HepG2 (cell line): Measurements from ENCODE around the gene DNAJC18. TPM values are rescaled to one million over a fixed set of nuclear protein-coding genes. Genes with fewer than 3 reads are reported as not detected.
"Not testable (repeated sequence)": the region's sequence is repeated elsewhere in the genome, so short reads cannot be mapped to it uniquely, and the experiment has no call there.

Source experiments
- ATAC-seq: fragments of 200-7000 bp; cut with Tn5 transposase; 3 replicates; pipeline ENCODE4 v1.9.1; 2020; ENCODE audit warnings: mild to moderate bottlenecking, moderate library complexity
- BruUV-seq: library from RNA; stranded (reverse); fragments of 400-500 nt; replicated peaks from 2 replicates; lab custom pipeline; 2021; lab: Mats Ljungman, UMichigan
- CTCF ChIA-PET: fragments of 300-600 bp; formaldehyde crosslinking; extraction: SDS; loops from one replicate; lab custom pipeline; 2021; ENCODE audit warnings: low total read pairs, inconsistent platforms, low intra/inter-chr PET ratio; lab: Yijun Ruan, JAX
- POLR2A ChIA-PET: fragments of 350-600 bp; sonication (Branson Sonifier 250); formaldehyde crosslinking; loops from one replicate; lab custom pipeline; 2020; ENCODE audit warnings: antibody characterized with exemption, inconsistent platforms; lab: Yijun Ruan, JAX
- DNase-seq: peaks from one replicate; pipeline ENCODE4 v3.0.0-alpha.2; 2015; ENCODE audit warnings: low spot score
- FAIRE-seq: peaks from 3 replicates; lab custom pipeline; 2011; peaks lifted over from hg19 to GRCh38; lab: Jason Lieb, UNC
- H2AFZ ChIP-seq: one replicate; pipeline ENCODE4 v1.6.1; 2011; ENCODE audit warnings: low read length, inconsistent platforms
- H3K27ac ChIP-seq: fragments of 300-600 bp; 3 replicates; pipeline ENCODE4 v1.8.0; 2011; ENCODE audit warnings: mixed run types, mild to moderate bottlenecking, mixed read lengths, low read length, inconsistent platforms; ENCODE audit not compliant: insufficient read depth; ENCODE audit errors: extremely low read length
- H3K27me3 ChIP-seq, 2 experiments: fragments of 200-600 bp in 1 of 2; 2 replicates in 1 of 2; 3 replicates in 1 of 2; pipeline versions ENCODE4 v1.6.0 to v1.8.0; 2011; ENCODE audit warnings: low read length in 2 of 2, mild to moderate bottlenecking in 2 of 2, moderate library complexity in 2 of 2, inconsistent platforms in 1 of 2; ENCODE audit not compliant: insufficient read depth in 2 of 2, control insufficient read depth in 1 of 2
- H3K36me3 ChIP-seq, 2 experiments: fragments of 200-600 bp in 1 of 2; replicated peaks in 1 of 2; 2 replicates in 1 of 2; 3 replicates in 1 of 2; pipeline versions ENCODE4 v1.5.1 to v1.8.0; 2011; ENCODE audit warnings: low read length in 2 of 2, inconsistent platforms in 1 of 2; ENCODE audit not compliant: insufficient read depth in 2 of 2, control insufficient read depth in 1 of 2
- H3K4me1 ChIP-seq: 2 replicates; pipeline ENCODE4 v1.5.1; 2012; ENCODE audit warnings: low read length, inconsistent platforms; ENCODE audit not compliant: insufficient read depth
- H3K4me2 ChIP-seq: 2 replicates; pipeline ENCODE4 v1.6.0; 2011; ENCODE audit warnings: low read depth, low read length, inconsistent platforms
- H3K4me3 ChIP-seq, 3 experiments: fragments of 200-600 bp in 1 of 3; sonication (generic), shearing (Covaris generic) in 1 of 3; replicated peaks in 1 of 3; 2 replicates each; pipeline ENCODE4 v1.5.1; 2011 to 2016; ENCODE audit warnings: low read length in 3 of 3, inconsistent platforms in 2 of 3, low read depth in 2 of 3, mild to moderate bottlenecking in 2 of 3, control low read depth in 1 of 3, mixed read lengths in 1 of 3; ENCODE audit not compliant: insufficient read depth in 1 of 3
- H3K79me2 ChIP-seq: one replicate; pipeline ENCODE4 v1.6.1; 2011; ENCODE audit warnings: low read length, inconsistent platforms; ENCODE audit not compliant: insufficient read depth
- H3K9ac ChIP-seq: 2 replicates; pipeline ENCODE4 v1.6.0; 2011; ENCODE audit warnings: mild to moderate bottlenecking, low read depth, low read length, inconsistent platforms; ENCODE audit not compliant: insufficient read depth
- H3K9me3 ChIP-seq: 2 replicates; pipeline ENCODE4 v1.5.1; 2012; ENCODE audit warnings: mild to moderate bottlenecking, low read length
- H4K20me1 ChIP-seq: 2 replicates; pipeline ENCODE4 v1.6.0; 2011; ENCODE audit warnings: inconsistent platforms, mild to moderate bottlenecking, low read length, moderate library complexity; ENCODE audit not compliant: insufficient read depth
- CEBPB ChIP-seq: IDR thresholded peaks from 2 replicates; pipeline ENCODE4 v1.6.1; 2011; ENCODE audit warnings: low read depth, low read length, improper control_type of control experiment, borderline replicate concordance
- HOXA5 ChIP-seq: sonication (generic); formaldehyde crosslinking; IDR thresholded peaks from 2 replicates; pipeline ENCODE4 v1.4.0; 2020; ENCODE audit warnings: missing genetic modification reagents
- RBAK ChIP-seq: sonication (generic); formaldehyde crosslinking; IDR thresholded peaks from 2 replicates; pipeline ENCODE4 v1.5.1; 2020; ENCODE audit warnings: mild to moderate bottlenecking, missing genetic modification reagents
- SAP130 ChIP-seq: IDR thresholded peaks from 2 replicates; pipeline ENCODE4 v1.6.1; 2016; ENCODE audit warnings: low read depth
- SIX1 ChIP-seq: sonication (generic); formaldehyde crosslinking; IDR thresholded peaks from 2 replicates; pipeline ENCODE4 v1.4.0; 2020; ENCODE audit warnings: missing genetic modification reagents, borderline replicate concordance
- SPEN ChIP-seq: sonication (generic); formaldehyde crosslinking; IDR thresholded peaks from 2 replicates; pipeline ENCODE4 v1.5.1; 2020; ENCODE audit warnings: low read depth, mild to moderate bottlenecking, missing genetic modification reagents
- TRIM22 ChIP-seq: fragments of 450-650 bp; IDR thresholded peaks from 2 replicates; pipeline ENCODE4 v1.6.1; 2017
- ZNF18 ChIP-seq: sonication (generic); formaldehyde crosslinking; IDR thresholded peaks from 2 replicates; pipeline ENCODE4 v1.8.0; 2022; ENCODE audit warnings: mild to moderate bottlenecking, missing genetic modification reagents; ENCODE audit not compliant: insufficient replicate concordance
- ZNF274 ChIP-seq: sonication (generic); formaldehyde crosslinking; IDR thresholded peaks from 2 replicates; pipeline ENCODE4 v1.5.1; 2020; ENCODE audit warnings: mild to moderate bottlenecking, missing genetic modification reagents
- ZNF329 ChIP-seq: sonication (generic); formaldehyde crosslinking; IDR thresholded peaks from 2 replicates; pipeline ENCODE4 v1.9.0; 2021; ENCODE audit warnings: low read depth, mild to moderate bottlenecking, missing genetic modification reagents
- ZNF556 ChIP-seq: sonication (generic); formaldehyde crosslinking; IDR thresholded peaks from 2 replicates; pipeline ENCODE4 v1.4.0; 2020; ENCODE audit warnings: mild to moderate bottlenecking, missing genetic modification reagents, borderline replicate concordance
- ZNF670 ChIP-seq: sonication (generic); formaldehyde crosslinking; IDR thresholded peaks from 2 replicates; pipeline ENCODE4 v1.8.0; 2022; ENCODE audit warnings: mild to moderate bottlenecking, missing genetic modification reagents, borderline replicate concordance
- WGBS: methylation state at CpG from one replicate; pipeline ENCODE4 v1.1.6; 2017; ENCODE audit warnings: low lambda C conversion rate; 5-methylcytosine and 5-hydroxymethylcytosine counted together
- in situ Hi-C: cut with HindIII; loops from 2 replicates; pipeline ENCODE4 v1.10.0; 2017; ENCODE audit warnings: low pct_unique_long_range_greater_than_20kb; ENCODE audit not compliant: extremely low pct_ligation_motif_present
- intact Hi-C: fragments of 100-400 bp; cut with micrococcal nuclease; formaldehyde crosslinking; loops from one replicate; pipeline ENCODE4 v1.10.0; 2022; ENCODE audit not compliant: unreplicated experiment
- polyA plus RNA-seq, 8 experiments: library from polyadenylated mRNA; depleted of rRNA in 3 of 8; stranded (reverse) in 7 of 8; unstranded in 1 of 8; fragments of >200 nt; fragmentation: Illumina TruSeq in 4 of 8; extraction: Trizol in 4 of 8; gene quantifications; 2 replicates each; pipeline versions ENCODE4 v1.2.1 to v1.2.3, GENCODE V29; 2011 to 2016; ENCODE audit warnings: low read depth in 4 of 8, missing spikeins in 1 of 8, mixed read lengths in 1 of 8; ENCODE audit not compliant: insufficient read depth in 1 of 8
- total RNA-seq, 5 experiments: library from RNA; depleted of rRNA; stranded (reverse); fragments of >200 nt; fragmentation: Illumina TruSeq; extraction: Trizol; gene quantifications; 2 replicates each; pipeline ENCODE4 v1.2.3, GENCODE V29; 2016; ENCODE audit warnings: low read depth in 1 of 5

DNAJC18 gene
- total and polyA plus RNA-seq, 2 of the 13 experiments (the other 11 are each of a cell fraction or from before 2014, with no cell fraction given): 6.5 to 6.6 TPM

DNA sequence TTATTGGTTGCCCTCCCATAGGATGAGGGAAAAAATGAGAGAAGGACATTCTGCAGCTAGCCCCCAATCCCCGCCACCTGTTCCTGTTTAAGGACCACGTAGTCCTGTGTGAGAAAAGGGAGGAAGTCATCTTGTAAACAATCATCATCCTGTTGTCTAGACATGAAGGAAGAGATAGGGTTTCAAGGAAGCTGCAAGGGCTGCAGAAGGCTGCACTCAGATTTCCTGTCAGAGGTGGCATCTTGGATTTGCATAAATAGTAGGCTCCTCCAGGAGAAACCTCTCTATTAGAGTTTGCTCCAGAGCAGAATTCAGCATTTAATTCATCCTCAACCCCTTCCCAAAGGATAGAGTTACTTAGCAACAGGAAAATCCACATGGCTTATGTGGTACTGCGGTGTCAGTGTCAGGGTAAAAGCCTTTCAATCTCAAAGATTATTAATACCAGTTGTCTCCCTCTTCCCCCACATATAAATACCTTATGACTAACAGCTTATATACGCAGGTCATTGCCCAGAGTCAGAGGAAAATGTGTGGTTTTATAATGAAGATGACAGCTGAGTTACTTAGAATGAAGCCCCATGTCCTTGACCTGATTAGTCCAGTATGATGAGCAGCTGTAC, 4.6 kb upstream of the DNAJC18 start (continued):
- TF ChIP-seq TRIM22: no peak
- no peak for TF ChIP-seq HOXA5 (CRISPR knock-in tag)
- no peak for TF ChIP-seq ZNF18 (CRISPR knock-in tag)
- TF ChIP-seq ZNF556: no peak
- no peak for TF ChIP-seq ZNF274 (CRISPR knock-in tag)
- no peak for TF ChIP-seq RBAK (CRISPR knock-in tag)
- TF ChIP-seq SAP130 (CRISPR knock-in tag): no peak
- TF ChIP-seq ZNF670 (CRISPR knock-in tag): no peak
- TF ChIP-seq SIX1 (CRISPR knock-in tag): no peak
- TF ChIP-seq ZNF329 (CRISPR knock-in tag): no peak
- TF ChIP-seq CEBPB: no peak
- TF ChIP-seq SPEN (CRISPR knock-in tag): no peak
- TF ChIP-seq, all 625 proteins: peak for 0

DNA sequence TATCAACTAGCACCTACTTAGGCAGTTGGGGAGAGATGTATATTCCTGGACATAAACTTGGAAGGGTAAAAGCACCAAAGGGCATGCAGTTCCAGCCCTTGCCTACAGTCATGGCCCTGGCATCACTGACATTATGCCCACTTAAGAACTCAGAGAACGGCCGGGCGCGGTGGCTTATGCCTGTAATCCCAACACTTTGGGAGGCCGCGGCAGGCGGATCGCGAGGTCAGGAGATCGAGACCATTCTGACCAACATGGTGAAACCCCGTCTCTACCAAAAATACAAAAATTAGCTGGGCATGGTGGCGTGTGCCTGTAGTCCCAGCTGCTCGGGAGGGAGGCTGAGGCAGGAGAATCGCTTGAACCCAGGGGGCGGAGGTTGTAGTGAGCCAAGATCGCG, 1.1 kb upstream of the DNAJC18 start:
- H3K27ac ChIP-seq, H3K4me2 ChIP-seq, H3K79me2 ChIP-seq, H3K36me3 ChIP-seq, intact Hi-C loops, CTCF ChIA-PET, H3K4me3 ChIP-seq, H2AFZ ChIP-seq, ATAC-seq, FAIRE-seq, H3K9ac ChIP-seq, in situ Hi-C loops, H3K9me3 ChIP-seq, DNase-seq, BruUV-seq, H4K20me1 ChIP-seq: not testable (repeated sequence)
- H3K4me1 ChIP-seq: peaks cover 15% of the 10 kb centered on the region
- POLR2A ChIA-PET: interaction anchor here (1.8 to 2.4 kb wide), 2 partner anchors 37 to 63 kb away, joined by 8 to 52 read pairs; partner anchors contain the start of gene SPATA24
- 93% methylated on average over 17 of the region's 17 CpGs for WGBS
- H3K27me3 ChIP-seq: 0 out of 5 replicates have a peak, but pooled peaks cover 0 to 11% of the 10 kb centered on the region in 2 experiments
